Measurements from ENCODE around the gene SLIT1.

DNA sequence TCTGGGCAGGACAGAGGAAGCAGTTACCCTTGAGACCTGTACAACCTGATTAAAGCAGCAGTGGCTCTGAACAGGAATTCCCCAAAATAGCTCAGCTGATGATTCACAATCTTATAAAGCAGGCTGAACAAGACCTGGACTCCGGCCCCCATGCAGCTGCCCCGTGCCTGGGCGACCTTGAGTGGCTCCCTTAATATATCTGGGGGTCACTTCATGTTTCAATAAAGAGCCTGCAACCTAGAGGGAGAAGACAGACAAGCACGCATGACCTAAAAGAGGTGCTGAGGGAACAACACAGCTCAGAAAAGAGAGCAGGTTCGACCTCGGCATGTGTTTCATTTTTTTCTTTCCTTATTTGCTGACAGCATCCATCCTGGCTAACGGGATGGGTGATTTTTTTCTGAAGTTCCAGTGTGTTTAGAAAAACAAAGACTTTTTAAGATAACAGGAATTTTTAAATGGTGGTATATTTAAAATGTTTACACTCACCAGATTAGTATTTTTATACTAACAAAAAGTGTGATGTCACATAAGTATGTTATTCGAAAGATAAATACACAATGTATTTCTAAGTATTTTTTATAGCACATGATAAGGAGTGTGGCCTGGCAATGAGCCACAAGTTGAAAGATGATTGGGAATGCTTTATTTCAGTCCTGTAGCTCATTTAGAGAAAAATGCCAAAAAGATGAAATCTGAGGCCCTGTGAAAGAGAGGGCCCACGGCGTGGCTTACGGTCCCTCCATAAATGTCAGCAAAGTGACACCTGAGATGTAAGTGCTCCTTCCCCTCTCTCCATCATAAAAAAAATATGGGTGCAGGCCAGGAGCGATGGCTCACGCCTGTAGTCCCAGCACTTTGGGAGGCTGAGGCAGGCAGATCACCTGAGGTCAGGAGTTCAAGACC lies 161.3 kb downstream of the SLIT1 start:
- no peak for TF ChIP-seq EZH2 (IDR thresholded peaks at IDR 0.05; ENCODE audit: low read length)
- TF ChIP-seq, protein P1, sequence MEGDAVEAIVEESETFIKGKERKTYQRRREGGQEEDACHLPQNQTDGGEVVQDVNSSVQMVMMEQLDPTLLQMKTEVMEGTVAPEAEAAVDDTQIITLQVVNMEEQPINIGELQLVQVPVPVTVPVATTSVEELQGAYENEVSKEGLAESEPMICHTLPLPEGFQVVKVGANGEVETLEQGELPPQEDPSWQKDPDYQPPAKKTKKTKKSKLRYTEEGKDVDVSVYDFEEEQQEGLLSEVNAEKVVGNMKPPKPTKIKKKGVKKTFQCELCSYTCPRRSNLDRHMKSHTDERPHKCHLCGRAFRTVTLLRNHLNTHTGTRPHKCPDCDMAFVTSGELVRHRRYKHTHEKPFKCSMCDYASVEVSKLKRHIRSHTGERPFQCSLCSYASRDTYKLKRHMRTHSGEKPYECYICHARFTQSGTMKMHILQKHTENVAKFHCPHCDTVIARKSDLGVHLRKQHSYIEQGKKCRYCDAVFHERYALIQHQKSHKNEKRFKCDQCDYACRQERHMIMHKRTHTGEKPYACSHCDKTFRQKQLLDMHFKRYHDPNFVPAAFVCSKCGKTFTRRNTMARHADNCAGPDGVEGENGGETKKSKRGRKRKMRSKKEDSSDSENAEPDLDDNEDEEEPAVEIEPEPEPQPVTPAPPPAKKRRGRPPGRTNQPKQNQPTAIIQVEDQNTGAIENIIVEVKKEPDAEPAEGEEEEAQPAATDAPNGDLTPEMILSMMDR (optimal IDR thresholded peaks at IDR 0.05 in 1 of 3, IDR thresholded peaks at IDR 0.05 in 1 of 3, conservative IDR thresholded peaks at IDR 0.05 in 1 of 3; ENCODE audit: extremely low read depth in 1 of 3, insufficient read depth in 2 of 3, low read length in 3 of 3), result no peak

Measured in keratinocyte (primary cell).